ENCODE results near the gene ELFN2.

The ELFN2 gene

DNA sequence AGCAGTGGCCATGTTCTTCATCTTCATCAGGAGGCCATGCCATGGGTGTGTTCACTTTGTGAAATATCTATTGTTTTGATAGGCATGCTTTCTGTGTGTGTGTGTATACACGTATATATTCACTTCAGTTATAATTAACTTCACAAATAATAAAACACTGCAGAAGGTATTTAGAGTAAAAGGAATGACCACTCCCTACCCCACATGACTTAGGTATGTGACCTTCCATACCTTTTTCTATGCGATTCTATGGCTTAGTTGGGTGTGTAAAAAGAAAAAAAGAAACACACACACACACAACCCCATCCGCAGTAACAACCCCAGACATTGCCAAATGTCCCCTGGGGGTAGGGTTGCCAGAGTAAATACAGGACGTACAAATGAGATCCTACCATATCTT lies 73.0 kb downstream of the ELFN2 start:
- no peak for DNase-seq

- no peak for DNase-seq
These were observed 73.4 kb downstream of the ELFN2 start for GRCh38 chr22:37353839-37354238.

GRCh38 chr22:37352481-37352880 lies 74.8 kb downstream of the ELFN2 start:
- DNase-seq: no peak

- DNase-seq: no peak
These were observed 76.0 kb downstream of the ELFN2 start for GRCh38 chr22:37351232-37351631.

DNA sequence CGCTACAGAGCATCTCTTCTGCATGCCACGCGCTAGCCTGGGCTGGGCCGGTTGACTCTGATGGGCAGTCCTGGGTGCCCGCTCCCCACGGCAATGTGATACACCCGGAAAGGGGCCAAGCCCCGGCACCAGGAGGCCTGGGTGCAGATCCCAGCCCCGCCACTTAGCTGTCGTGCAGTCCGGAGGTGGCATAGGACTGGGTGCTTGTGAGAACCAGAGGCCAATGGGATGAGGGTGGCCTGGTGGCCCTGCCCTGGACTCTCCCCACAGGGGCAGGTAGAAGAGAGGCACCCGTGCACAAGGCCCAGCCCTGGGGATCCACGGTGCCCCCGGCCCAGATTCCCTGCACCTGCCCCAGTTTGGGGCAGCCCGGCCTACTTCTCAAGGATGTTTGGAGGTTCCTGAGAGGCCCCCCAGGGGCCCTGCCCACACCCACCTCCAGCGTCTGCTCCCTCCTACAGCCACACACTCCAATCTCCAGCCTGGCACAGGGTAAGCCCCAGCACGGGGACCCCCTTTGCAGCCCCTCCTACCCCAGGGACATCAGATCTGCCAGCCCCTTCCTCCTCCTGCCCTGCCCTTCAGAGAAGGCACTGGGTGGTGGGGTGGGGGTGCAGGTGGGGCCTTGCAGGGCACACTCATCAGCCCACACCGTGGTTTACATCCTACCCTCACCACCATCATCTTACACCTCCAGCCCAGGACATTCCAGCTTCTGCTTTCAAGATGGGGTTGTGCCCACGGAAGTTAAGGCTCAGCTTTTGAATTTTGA lies 78.0 kb downstream of the ELFN2 start:
- DNase-seq: no peak

- DNase-seq: no peak
These were observed 80.8 kb downstream of the ELFN2 start for GRCh38 chr22:37346505-37346895.

DNA sequence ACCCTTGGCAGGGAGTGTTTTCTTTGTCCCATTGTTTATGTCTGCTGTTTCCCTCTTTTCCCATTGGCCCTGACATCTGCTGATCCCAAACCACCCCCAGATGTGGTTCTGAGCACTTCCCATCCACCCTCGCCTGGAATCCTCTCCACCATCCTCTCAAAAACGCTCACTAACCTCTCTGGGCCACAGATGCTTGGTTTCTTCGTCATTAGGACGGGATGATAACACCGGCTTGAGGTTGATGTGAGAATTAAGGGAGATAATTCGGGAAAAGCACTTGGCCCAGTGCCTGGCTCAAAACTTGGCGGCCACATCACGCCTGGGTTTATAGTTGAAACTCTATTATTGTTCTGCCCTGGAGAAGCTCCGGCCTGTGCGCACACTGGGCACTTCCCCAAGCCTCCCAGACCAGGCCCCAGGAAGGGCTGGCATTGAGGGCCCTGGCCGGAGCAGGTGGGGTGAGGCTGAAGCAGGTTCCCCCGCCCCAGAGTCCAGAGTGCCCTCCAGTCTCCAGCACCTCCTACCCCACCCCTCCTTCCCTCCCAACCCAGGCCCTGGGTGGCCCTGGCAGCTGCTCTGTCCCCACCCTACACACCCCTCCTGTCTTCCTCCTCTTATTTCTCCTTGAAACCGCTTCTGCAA lies 81.3 kb downstream of the ELFN2 start:
- no peak for DNase-seq

- no peak for DNase-seq
These were observed 82.4 kb downstream of the ELFN2 start for GRCh38 chr22:37344735-37345449.

DNA sequence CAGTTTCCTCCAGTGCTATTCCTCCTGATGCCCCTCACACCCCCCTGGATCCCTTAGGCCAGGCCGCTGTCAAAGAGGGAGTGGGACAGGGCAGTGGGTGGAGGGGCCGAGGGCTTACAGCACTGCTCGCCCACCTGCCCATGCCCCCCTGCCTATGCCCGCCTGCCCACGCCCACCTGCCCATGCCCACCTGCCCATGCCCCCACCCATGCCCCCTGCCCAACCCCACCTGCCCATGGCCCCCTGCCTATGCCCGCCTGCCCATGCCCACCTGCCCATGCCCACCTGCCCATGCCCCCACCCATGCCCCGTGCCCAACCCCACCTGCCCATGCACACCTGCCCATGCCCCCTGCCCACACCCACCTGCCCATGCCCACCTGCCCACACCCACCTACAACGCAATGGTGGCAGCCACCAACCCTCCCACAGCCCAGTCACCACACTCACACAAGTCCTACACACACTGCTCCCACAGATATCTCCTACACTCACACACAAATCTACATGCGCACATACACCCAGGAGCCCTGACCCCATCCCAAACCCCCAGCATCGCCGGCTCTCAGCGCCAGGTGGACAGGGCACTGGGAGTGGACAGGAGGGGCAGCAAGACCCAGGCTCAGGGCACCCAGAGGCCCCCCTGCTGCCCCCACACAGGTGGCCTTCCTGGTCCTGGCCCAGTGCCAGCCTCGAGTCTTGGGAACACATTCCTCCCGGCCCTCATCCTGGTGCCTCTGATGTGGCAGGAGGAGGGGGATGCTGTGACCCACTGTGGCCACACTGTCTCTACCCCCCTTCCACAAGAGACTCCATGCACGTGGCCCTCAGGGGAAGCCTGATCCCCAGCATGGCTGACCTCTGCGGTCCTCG lies 83.2 kb downstream of the ELFN2 start:
- no peak for DNase-seq

- DNase-seq: no peak
These were observed 83.9 kb downstream of the ELFN2 start for GRCh38 chr22:37343348-37343747.

DNA sequence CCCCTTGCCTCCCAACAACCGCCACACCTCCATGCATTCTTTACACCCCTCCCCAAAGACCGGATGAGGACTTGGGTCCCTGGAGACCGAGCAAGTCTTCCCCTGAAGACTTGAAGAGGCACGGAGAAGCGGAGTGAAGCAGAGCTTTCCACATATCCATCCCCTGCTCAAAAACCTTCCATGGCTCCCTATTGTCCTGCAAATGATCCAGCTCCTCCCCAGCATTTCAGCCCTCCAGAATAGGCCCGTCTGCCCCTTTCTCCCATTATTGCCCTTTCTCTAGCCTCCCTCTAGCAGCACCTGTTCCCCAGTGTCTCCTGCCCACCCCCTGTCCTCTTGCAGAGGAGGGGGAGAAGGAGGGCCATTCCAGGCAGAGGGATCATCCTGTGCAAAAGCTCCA lies 85.2 kb downstream of the ELFN2 start:
- no peak for DNase-seq

GRCh38 chr22:37340331-37341262 lies 86.7 kb downstream of the ELFN2 start:
- DNase-seq: no peak

DNA sequence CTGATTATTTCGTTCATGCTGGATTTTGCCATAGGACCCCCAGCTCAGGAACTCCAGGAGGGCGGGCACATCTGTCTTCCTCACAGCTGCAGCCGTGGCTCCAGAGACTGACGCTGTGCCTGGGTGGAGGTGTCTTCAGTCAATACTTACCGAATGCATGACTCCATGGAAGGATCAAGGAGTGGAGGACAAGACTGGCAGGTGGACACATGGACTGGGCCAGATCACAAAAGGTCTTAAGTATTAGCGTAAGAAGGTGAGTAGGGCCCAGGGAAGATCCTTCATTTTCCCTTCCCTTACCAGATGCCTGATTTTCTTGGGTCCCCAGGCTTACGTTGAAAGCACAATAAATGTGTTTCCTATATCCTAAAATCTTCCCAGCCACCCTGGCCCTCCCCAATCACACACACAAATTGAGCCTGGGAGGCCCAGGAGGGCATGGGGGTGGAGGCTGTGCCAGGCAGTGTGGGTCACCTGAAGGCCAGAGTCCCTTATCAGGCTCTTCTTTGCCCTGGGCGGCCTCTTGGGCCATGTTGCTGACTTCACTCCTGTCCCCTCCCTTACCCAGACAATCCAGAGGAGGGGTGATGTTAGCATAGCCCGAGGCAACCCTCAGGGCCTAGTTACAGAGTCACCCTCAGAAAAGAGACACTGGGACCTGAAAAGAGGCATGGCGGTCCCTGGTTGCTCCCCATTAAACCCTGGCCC lies 88.6 kb downstream of the ELFN2 start:
- no peak for DNase-seq

DNA sequence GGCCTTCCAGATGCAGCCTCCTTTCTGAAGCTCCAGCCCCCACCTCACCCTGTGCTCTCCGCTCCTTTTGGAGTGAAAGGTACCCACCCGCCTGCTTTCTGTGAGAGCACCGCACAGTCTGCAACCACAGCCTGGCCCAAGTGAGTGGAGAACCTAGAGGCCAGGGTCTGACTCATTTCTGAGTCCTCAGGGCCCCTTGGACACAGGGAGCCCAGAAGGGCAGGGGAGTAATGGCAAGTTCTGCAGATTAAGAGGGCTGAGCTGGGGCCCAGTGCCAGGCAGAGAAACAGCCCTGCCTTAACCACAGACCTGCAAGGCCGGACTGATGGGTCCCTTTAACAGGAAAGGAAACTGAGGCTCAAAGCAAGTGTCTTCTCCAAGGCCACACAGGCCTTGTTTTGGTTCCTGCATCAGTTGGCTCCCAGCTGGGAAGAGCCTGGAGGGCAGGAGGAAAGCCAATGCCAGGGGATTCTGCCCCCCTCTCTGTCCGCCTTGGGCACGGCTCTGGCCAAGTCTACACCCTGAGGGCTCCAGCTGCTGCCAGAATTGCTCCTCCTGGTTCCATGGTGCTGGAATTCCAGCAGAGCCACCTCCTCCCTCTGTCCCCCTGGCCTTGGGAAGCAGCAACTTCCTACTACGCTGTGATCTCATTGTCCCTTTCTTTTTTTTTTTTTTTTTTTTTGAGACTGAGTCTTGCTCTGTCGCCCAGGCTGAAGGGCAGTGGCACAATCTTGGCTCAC lies 89.9 kb downstream of the ELFN2 start:
- no peak for DNase-seq

DNA sequence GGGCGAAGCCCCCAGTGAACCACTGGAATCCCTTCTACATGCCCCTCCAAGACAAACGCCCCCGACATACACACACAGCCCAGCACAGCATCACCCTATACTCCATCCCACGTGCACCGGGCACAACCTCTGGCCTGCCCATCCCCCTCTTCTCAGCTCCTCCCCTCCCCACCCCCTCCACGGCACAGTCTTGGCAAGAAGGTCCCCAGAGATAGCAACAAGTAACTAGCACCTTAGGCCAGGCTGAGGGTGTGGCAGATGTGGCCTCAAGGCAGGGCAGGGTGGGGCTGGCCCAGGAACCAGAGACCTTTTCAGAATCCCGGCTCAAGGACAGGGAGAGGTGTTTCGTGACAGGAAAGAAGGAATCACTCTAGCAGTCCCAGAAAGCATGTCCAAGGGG lies 90.7 kb downstream of the ELFN2 start:
- no peak for DNase-seq

GRCh38 chr22:37335806-37336199 lies 91.5 kb downstream of the ELFN2 start:
- no peak for DNase-seq

- no peak for DNase-seq
These were observed 92.1 kb downstream of the ELFN2 start for GRCh38 chr22:37334859-37335805.

GRCh38 chr22:37334461-37334858 lies 92.8 kb downstream of the ELFN2 start:
- no peak for DNase-seq

DNA sequence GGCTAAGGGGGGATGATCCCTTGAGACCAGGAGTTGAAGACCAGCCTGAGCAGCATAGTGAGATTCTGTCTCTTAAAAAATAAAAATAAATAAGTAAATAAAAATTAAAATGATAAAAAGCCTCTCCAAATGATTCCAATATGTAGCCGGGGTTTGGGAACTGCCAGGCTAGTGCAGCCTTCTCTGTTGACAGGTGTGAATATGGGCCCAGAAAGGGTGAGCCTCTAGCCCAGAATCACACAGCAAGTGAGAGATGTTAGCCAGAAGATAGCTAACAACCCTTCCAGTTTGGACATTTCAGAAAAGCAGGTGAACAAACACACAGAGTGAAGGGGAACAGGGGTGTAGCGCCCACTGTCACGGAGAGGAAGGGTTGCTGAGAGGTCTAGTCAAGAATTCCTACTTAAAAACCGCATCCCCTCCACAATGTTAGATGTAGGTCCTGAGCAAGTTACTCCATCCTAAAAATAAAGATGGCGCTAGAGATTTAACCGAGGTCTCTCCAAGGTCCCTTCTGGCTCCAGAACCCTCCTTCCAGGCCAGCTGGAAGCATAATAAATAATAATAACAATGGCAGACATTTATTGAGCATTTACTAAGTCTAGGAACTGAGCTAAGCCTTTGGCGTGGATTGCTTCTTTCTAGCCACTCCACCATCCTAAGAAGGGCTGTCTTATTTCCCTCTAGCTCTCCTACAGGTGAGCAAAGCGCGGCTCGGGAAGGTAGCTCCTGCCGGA lies 93.4 kb downstream of the ELFN2 start:
- no peak for DNase-seq

Data from activated T-cell treated with anti-CD3 and anti-CD28 coated beads, Interleukin-2, amount 50 U/mL, for 1 hour (primary cell).